ENCODE results near the gene PDE4DIP.
"Not testable (repeated sequence)": the region's sequence is repeated elsewhere in the genome, so short reads cannot be mapped to it uniquely, and the experiment has no call there.

The PDE4DIP gene

GRCh38 chr1:149008769-149009168, 164.5 kb downstream of the PDE4DIP start:
- H3K27me3 ChIP-seq (ENCODE audit: control insufficient read depth, insufficient read depth, low read length); H3K4me3 ChIP-seq (ENCODE audit: low read length); DNase-seq (ENCODE audit: low read depth, low spot score); H3K27ac ChIP-seq (ENCODE audit: low read length); H3K9me3 ChIP-seq (ENCODE audit: control insufficient read depth, insufficient read depth, low read length); H3K4me1 ChIP-seq (ENCODE audit: control insufficient read depth, insufficient read depth, low read length); H3K36me3 ChIP-seq (ENCODE audit: control insufficient read depth, insufficient read depth, low read length): not testable (repeated sequence)
- no CpG with 5 or more reads among the region's 2 CpGs for WGBS (ENCODE audit: insufficient coverage, insufficient read length)

DNA sequence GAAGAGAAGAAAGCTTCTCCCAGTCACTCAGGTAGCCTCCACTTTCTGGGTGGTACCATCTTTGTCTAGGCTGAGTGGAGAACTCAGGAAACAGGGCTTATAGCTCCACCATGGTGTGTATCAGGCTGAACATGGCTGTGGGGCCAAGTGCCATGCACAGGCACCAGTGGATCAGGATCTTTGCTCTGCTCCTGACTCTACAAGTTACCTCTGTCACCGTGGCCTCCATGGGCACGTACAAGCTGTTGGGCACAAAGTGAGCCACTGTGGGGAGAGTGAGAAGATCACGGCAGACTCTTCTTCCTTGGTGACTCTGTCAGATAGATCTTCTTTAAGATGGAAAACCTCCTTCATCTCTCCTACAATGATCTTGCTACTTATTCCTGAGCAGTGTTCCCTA, 165.5 kb downstream of the PDE4DIP start:
- H3K4me3 ChIP-seq (ENCODE audit: low read length); H3K27ac ChIP-seq (ENCODE audit: low read length); H3K36me3 ChIP-seq (ENCODE audit: control insufficient read depth, insufficient read depth, low read length); H3K27me3 ChIP-seq (ENCODE audit: control insufficient read depth, insufficient read depth, low read length); DNase-seq (ENCODE audit: low read depth, low spot score); H3K4me1 ChIP-seq (ENCODE audit: control insufficient read depth, insufficient read depth, low read length); H3K9me3 ChIP-seq (ENCODE audit: control insufficient read depth, insufficient read depth, low read length): not testable (repeated sequence)
- WGBS (ENCODE audit: insufficient coverage, insufficient read length): no CpG with 5 or more reads among the region's 3 CpGs

GRCh38 chr1:149012599-149012998, 168.4 kb downstream of the PDE4DIP start:
- H3K27me3 ChIP-seq (ENCODE audit: control insufficient read depth, insufficient read depth, low read length); H3K36me3 ChIP-seq (ENCODE audit: control insufficient read depth, insufficient read depth, low read length); H3K27ac ChIP-seq (ENCODE audit: low read length); DNase-seq (ENCODE audit: low read depth, low spot score); H3K4me1 ChIP-seq (ENCODE audit: control insufficient read depth, insufficient read depth, low read length); H3K4me3 ChIP-seq (ENCODE audit: low read length); H3K9me3 ChIP-seq (ENCODE audit: control insufficient read depth, insufficient read depth, low read length): not testable (repeated sequence)
- WGBS (ENCODE audit: insufficient coverage, insufficient read length): no CpG with 5 or more reads among the region's 5 CpGs

- not testable (repeated sequence) for H3K9me3 ChIP-seq (ENCODE audit: control insufficient read depth, insufficient read depth, low read length); H3K4me3 ChIP-seq (ENCODE audit: low read length); H3K4me1 ChIP-seq (ENCODE audit: control insufficient read depth, insufficient read depth, low read length); H3K27me3 ChIP-seq (ENCODE audit: control insufficient read depth, insufficient read depth, low read length); H3K27ac ChIP-seq (ENCODE audit: low read length); H3K36me3 ChIP-seq (ENCODE audit: control insufficient read depth, insufficient read depth, low read length); DNase-seq (ENCODE audit: low read depth, low spot score)
- no CpG with 5 or more reads among the region's 4 CpGs for WGBS (ENCODE audit: insufficient coverage, insufficient read length)
These were observed 169.3 kb downstream of the PDE4DIP start for GRCh38 chr1:149013513-149013912.

DNA sequence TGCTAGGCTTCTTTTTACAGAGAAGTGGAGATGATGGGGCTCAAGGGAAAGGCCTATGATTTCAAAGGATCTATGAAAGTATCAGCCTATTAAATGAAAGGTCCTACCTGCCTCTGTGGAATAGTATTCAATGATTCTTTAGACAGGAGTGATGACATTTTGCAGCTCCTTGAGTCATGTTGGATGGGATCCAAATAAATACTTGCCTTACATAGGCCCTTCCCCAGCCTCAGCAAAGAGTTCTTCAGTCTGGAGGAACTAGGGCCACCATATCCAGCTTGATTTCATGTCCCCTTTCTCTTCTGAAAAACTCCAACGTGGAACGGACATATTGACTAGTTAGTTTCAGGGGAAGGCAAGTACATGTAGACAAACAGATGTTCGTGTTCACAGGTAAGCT, 171.3 kb downstream of the PDE4DIP start:
- not testable (repeated sequence) for H3K4me3 ChIP-seq (ENCODE audit: low read length); H3K9me3 ChIP-seq (ENCODE audit: control insufficient read depth, insufficient read depth, low read length); DNase-seq (ENCODE audit: low read depth, low spot score); H3K27me3 ChIP-seq (ENCODE audit: control insufficient read depth, insufficient read depth, low read length); H3K27ac ChIP-seq (ENCODE audit: low read length); H3K4me1 ChIP-seq (ENCODE audit: control insufficient read depth, insufficient read depth, low read length); H3K36me3 ChIP-seq (ENCODE audit: control insufficient read depth, insufficient read depth, low read length)
- WGBS (ENCODE audit: insufficient coverage, insufficient read length): no CpG with 5 or more reads among the region's 3 CpGs

DNA sequence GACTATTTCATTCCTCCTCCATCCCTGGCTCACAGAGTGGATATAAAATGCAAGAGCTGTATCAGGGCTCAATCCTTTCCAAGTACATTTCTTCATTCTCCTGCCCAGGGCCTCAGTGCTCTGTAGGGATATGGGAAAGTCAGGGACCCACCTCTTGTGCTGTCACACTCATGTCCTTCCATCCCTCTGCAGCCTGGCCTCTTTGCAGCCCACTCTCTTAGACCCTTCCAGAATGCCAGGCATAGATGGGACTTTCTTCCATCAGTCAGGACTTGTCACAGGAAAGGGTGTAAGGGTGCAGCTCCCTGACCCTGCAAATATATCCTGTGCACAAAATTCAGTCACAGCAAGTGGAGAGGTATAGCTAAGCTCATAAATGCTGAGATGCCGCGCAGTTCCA, 172.4 kb downstream of the PDE4DIP start:
- no CpG with 5 or more reads among the region's 2 CpGs for WGBS (ENCODE audit: insufficient coverage, insufficient read length)
- not testable (repeated sequence) for DNase-seq (ENCODE audit: low read depth, low spot score); H3K27ac ChIP-seq (ENCODE audit: low read length); H3K9me3 ChIP-seq (ENCODE audit: control insufficient read depth, insufficient read depth, low read length); H3K4me3 ChIP-seq (ENCODE audit: low read length); H3K27me3 ChIP-seq (ENCODE audit: control insufficient read depth, insufficient read depth, low read length); H3K4me1 ChIP-seq (ENCODE audit: control insufficient read depth, insufficient read depth, low read length); H3K36me3 ChIP-seq (ENCODE audit: control insufficient read depth, insufficient read depth, low read length)

- H3K4me1 ChIP-seq (ENCODE audit: control insufficient read depth, insufficient read depth, low read length); H3K9me3 ChIP-seq (ENCODE audit: control insufficient read depth, insufficient read depth, low read length); H3K27me3 ChIP-seq (ENCODE audit: control insufficient read depth, insufficient read depth, low read length); H3K36me3 ChIP-seq (ENCODE audit: control insufficient read depth, insufficient read depth, low read length); DNase-seq (ENCODE audit: low read depth, low spot score); H3K27ac ChIP-seq (ENCODE audit: low read length); H3K4me3 ChIP-seq (ENCODE audit: low read length): not testable (repeated sequence)
- no CpG with 5 or more reads among the region's 3 CpGs for WGBS (ENCODE audit: insufficient coverage, insufficient read length)
These were observed 174.3 kb downstream of the PDE4DIP start for GRCh38 chr1:149018577-149018976.

GRCh38 chr1:149024327-149024726, 180.1 kb downstream of the PDE4DIP start:
- not testable (repeated sequence) for DNase-seq (ENCODE audit: low read depth, low spot score); H3K4me3 ChIP-seq (ENCODE audit: low read length); H3K9me3 ChIP-seq (ENCODE audit: control insufficient read depth, insufficient read depth, low read length); H3K27me3 ChIP-seq (ENCODE audit: control insufficient read depth, insufficient read depth, low read length); H3K4me1 ChIP-seq (ENCODE audit: control insufficient read depth, insufficient read depth, low read length); H3K36me3 ChIP-seq (ENCODE audit: control insufficient read depth, insufficient read depth, low read length); H3K27ac ChIP-seq (ENCODE audit: low read length)
- WGBS (ENCODE audit: insufficient coverage, insufficient read length): no CpG with 5 or more reads among the region's 3 CpGs

- H3K4me1 ChIP-seq (ENCODE audit: control insufficient read depth, insufficient read depth, low read length); DNase-seq (ENCODE audit: low read depth, low spot score); H3K27me3 ChIP-seq (ENCODE audit: control insufficient read depth, insufficient read depth, low read length); H3K4me3 ChIP-seq (ENCODE audit: low read length); H3K9me3 ChIP-seq (ENCODE audit: control insufficient read depth, insufficient read depth, low read length); H3K36me3 ChIP-seq (ENCODE audit: control insufficient read depth, insufficient read depth, low read length); H3K27ac ChIP-seq (ENCODE audit: low read length): not testable (repeated sequence)
- WGBS (ENCODE audit: insufficient coverage, insufficient read length): no CpG with 5 or more reads among the region's 3 CpGs
These were observed 189.7 kb downstream of the PDE4DIP start for GRCh38 chr1:149033916-149034315.

DNA sequence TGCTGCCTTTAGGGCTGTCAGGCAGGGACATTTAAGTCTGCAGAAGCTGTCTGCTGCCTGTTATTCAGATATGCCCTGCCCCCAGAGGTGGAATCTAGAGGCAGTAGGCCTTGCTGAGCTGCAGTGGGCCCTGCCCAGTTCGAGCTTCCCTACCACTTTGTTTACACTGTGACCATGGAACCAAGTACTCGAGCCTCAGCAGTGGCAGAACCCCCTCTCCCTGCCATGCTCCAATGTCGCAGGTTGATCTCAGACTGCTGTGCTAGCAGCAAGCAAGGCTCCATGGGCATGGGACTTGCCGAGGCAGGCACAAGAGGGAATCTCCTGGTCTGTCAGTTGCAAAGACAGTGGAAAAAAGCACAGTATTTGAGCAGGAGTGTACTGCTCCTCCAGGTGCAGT, 198.8 kb downstream of the PDE4DIP start:
- H3K4me1 ChIP-seq (ENCODE audit: control insufficient read depth, insufficient read depth, low read length); DNase-seq (ENCODE audit: low read depth, low spot score); H3K4me3 ChIP-seq (ENCODE audit: low read length); H3K27me3 ChIP-seq (ENCODE audit: control insufficient read depth, insufficient read depth, low read length); H3K36me3 ChIP-seq (ENCODE audit: control insufficient read depth, insufficient read depth, low read length); H3K9me3 ChIP-seq (ENCODE audit: control insufficient read depth, insufficient read depth, low read length); H3K27ac ChIP-seq (ENCODE audit: low read length): not testable (repeated sequence)
- no CpG with 5 or more reads among the region's 4 CpGs for WGBS (ENCODE audit: insufficient coverage, insufficient read length)

GRCh38 chr1:149064611-149065010, 220.4 kb downstream of the PDE4DIP start:
- H3K27ac ChIP-seq (ENCODE audit: low read length); DNase-seq (ENCODE audit: low read depth, low spot score); H3K9me3 ChIP-seq (ENCODE audit: control insufficient read depth, insufficient read depth, low read length); H3K27me3 ChIP-seq (ENCODE audit: control insufficient read depth, insufficient read depth, low read length); H3K36me3 ChIP-seq (ENCODE audit: control insufficient read depth, insufficient read depth, low read length); H3K4me1 ChIP-seq (ENCODE audit: control insufficient read depth, insufficient read depth, low read length); H3K4me3 ChIP-seq (ENCODE audit: low read length): not testable (repeated sequence)
- WGBS (ENCODE audit: insufficient coverage, insufficient read length): no CpG with 5 or more reads among the region's 3 CpGs

Measured in iPS DF 6.9 (cell line).